HepG2 (cell line): Measurements from ENCODE around the gene ZFAND2B. TPM values are rescaled to one million over a fixed set of nuclear protein-coding genes. Genes with fewer than 3 reads are reported as not detected.
A peak's percentile ranks its signal among the peaks of the same experiment; 100 is the strongest.

ENCODE experiments used
- CREB3 ChIP-seq: sonication (generic); formaldehyde crosslinking; IDR thresholded peaks from 2 replicates; pipeline ENCODE4 v1.5.0; 2020; ENCODE audit warnings: missing genetic modification reagents
- FOXA1 ChIP-seq, 2 experiments: fragments of 450-650 bp in 1 of 2; sonication (generic) in 1 of 2; formaldehyde crosslinking in 1 of 2; IDR thresholded peaks; 2 replicates each; pipeline versions ENCODE4 v1.4.0 to v1.6.1; 2016 to 2020; ENCODE audit warnings: missing genetic modification reagents in 1 of 2
- FUBP1 ChIP-seq: sonication (generic); formaldehyde crosslinking; IDR thresholded peaks from 2 replicates; pipeline ENCODE4 v1.5.1; 2020; ENCODE audit warnings: missing genetic modification reagents, mild to moderate bottlenecking, borderline replicate concordance
- HNRNPH1 ChIP-seq: fragments of 200-400 bp; formaldehyde crosslinking; optimal IDR thresholded peaks from 2 replicates; pipeline ENCODE3; 2017; ENCODE audit warnings: mild to moderate bottlenecking, low read depth, low read length
- KDM3A ChIP-seq: IDR thresholded peaks from 2 replicates; pipeline ENCODE4 v1.6.1; 2018; ENCODE audit warnings: low read depth, missing compliant biosample characterization
- KMT2A ChIP-seq: sonication (generic); formaldehyde crosslinking; IDR thresholded peaks from 2 replicates; pipeline ENCODE4 v1.4.0; 2020; ENCODE audit warnings: missing genetic modification reagents
- MLX ChIP-seq: IDR thresholded peaks from 2 replicates; pipeline ENCODE4 v1.6.1; 2016
- PBX3 ChIP-seq: sonication (generic); formaldehyde crosslinking; IDR thresholded peaks from 2 replicates; pipeline ENCODE4 v1.8.1; 2023; ENCODE audit warnings: missing genetic modification reagents, inconsistent platforms, borderline replicate concordance
- SNAI1 ChIP-seq: sonication (generic); formaldehyde crosslinking; IDR thresholded peaks from 2 replicates; pipeline ENCODE4 v1.5.0; 2020; ENCODE audit warnings: mild to moderate bottlenecking, missing genetic modification reagents, borderline replicate concordance
- SYNCRIP ChIP-seq: fragments of 200-400 bp; formaldehyde crosslinking; IDR thresholded peaks from 2 replicates; pipeline ENCODE4 v1.6.1; 2018; ENCODE audit warnings: mild to moderate bottlenecking, low read depth, low read length; ENCODE audit not compliant: insufficient read depth
- TEAD3 ChIP-seq: optimal IDR thresholded peaks from 2 replicates; pipeline ENCODE3; 2016; ENCODE audit warnings: borderline replicate concordance
- TEF ChIP-seq: sonication (generic); formaldehyde crosslinking; IDR thresholded peaks from 2 replicates; pipeline ENCODE4 v1.5.0; 2020; ENCODE audit warnings: missing genetic modification reagents
- ZNF10 ChIP-seq: sonication (generic); formaldehyde crosslinking; IDR thresholded peaks from 2 replicates; pipeline ENCODE4 v1.4.0; 2020; ENCODE audit warnings: mild to moderate bottlenecking, low read depth, missing genetic modification reagents, borderline replicate concordance
- ZNF260 ChIP-seq: sonication (generic); formaldehyde crosslinking; IDR thresholded peaks from 2 replicates; pipeline ENCODE4 v1.4.0; 2020; ENCODE audit warnings: missing genetic modification reagents, low read depth, mild to moderate bottlenecking, borderline replicate concordance
- ZNF503 ChIP-seq: sonication (generic); formaldehyde crosslinking; IDR thresholded peaks from 2 replicates; pipeline ENCODE4 v1.4.0; 2020; ENCODE audit warnings: missing genetic modification reagents
- ZNF570 ChIP-seq: sonication (generic); formaldehyde crosslinking; IDR thresholded peaks from 2 replicates; pipeline ENCODE4 v1.4.0; 2020; ENCODE audit warnings: mild to moderate bottlenecking, missing genetic modification reagents, borderline replicate concordance
- ZNF577 ChIP-seq: sonication (generic); formaldehyde crosslinking; IDR thresholded peaks from 2 replicates; pipeline ENCODE4 v1.4.0; 2020; ENCODE audit warnings: mild to moderate bottlenecking, low read depth, missing genetic modification reagents, borderline replicate concordance
- ZNF615 ChIP-seq: sonication (generic); formaldehyde crosslinking; IDR thresholded peaks from 2 replicates; pipeline ENCODE4 v1.5.0; 2020; ENCODE audit warnings: mild to moderate bottlenecking, missing genetic modification reagents, borderline replicate concordance
- ZNF616 ChIP-seq: sonication (generic); formaldehyde crosslinking; IDR thresholded peaks from 2 replicates; pipeline ENCODE4 v1.5.0; 2020; ENCODE audit warnings: low read depth, mild to moderate bottlenecking, missing genetic modification reagents
- ZNF619 ChIP-seq: sonication (generic); formaldehyde crosslinking; IDR thresholded peaks from 2 replicates; pipeline ENCODE4 v1.4.0; 2020; ENCODE audit warnings: mild to moderate bottlenecking, missing genetic modification reagents
- polyA plus RNA-seq, 8 experiments: library from polyadenylated mRNA; depleted of rRNA in 3 of 8; stranded (reverse) in 7 of 8; unstranded in 1 of 8; fragments of >200 nt; fragmentation: Illumina TruSeq in 4 of 8; extraction: Trizol in 4 of 8; gene quantifications; 2 replicates each; pipeline versions ENCODE4 v1.2.1 to v1.2.3, GENCODE V29; 2011 to 2016; ENCODE audit warnings: low read depth in 4 of 8, missing spikeins in 1 of 8, mixed read lengths in 1 of 8; ENCODE audit not compliant: insufficient read depth in 1 of 8
- total RNA-seq, 5 experiments: library from RNA; depleted of rRNA; stranded (reverse); fragments of >200 nt; fragmentation: Illumina TruSeq; extraction: Trizol; gene quantifications; 2 replicates each; pipeline ENCODE4 v1.2.3, GENCODE V29; 2016; ENCODE audit warnings: low read depth in 1 of 5

Gene ZFAND2B
- total and polyA plus RNA-seq, 2 of the 13 experiments (the other 11 are each of a cell fraction or from before 2014, with no cell fraction given), result 53.3 to 115 TPM

GRCh38 chr2:219249203-219249980 is 42.8 kb downstream of the ZFAND2B start (continued):
- TF ChIP-seq ZNF503 (CRISPR knock-in tag) (peak; percentile 45; the same call in 1 of the 2 replicates), MLX (peak; percentile 59), SYNCRIP (no peak), ZNF615 (CRISPR knock-in tag) (0 out of 2 replicates have a peak, but pooled peaks have one; percentile 70), SNAI1 (CRISPR knock-in tag) (no peak), ZNF616 (CRISPR knock-in tag) (0 out of 2 replicates have a peak, but pooled peaks have one; percentile 30), HNRNPH1 (no peak), TEAD3 (CRISPR knock-in tag) (peak; percentile 33), PBX3 (CRISPR knock-in tag) (no peak), ZNF619 (CRISPR knock-in tag) (no peak), ZNF260 (no peak), CREB3 (no peak), FOXA1 (IDR thresholded peaks at IDR 0.05) (peak; percentile 24; the same call in 1 of the 2 replicates), FOXA1 (CRISPR knock-in tag; IDR thresholded peaks at IDR 0.05) (peak; percentile 100), ZNF577 (CRISPR knock-in tag) (no peak), KMT2A (CRISPR knock-in tag) (peak; percentile 48), KDM3A (no peak), ZNF10 (CRISPR knock-in tag) (no peak), ZNF570 (CRISPR knock-in tag) (no peak), FUBP1 (no peak; the same call in 1 of the 2 replicates), TEF (no peak)
